HPDE6-E6E7 (cell line): ENCODE results near the gene ANO2.
"Not testable (repeated sequence)": the region's sequence is repeated elsewhere in the genome, so short reads cannot be mapped to it uniquely, and the experiment has no call there.

Experiments used
- DNase-seq: peaks from one replicate; pipeline ENCODE4 v3.0.0; 2011; ENCODE audit warnings: missing footprints; ENCODE audit errors: extremely low spot score

ANO2 gene

GRCh38 chr12:5887819-5888218 lies 57.2 kb downstream of the ANO2 start:
- DNase-seq: not testable (repeated sequence)

- DNase-seq: no peak
Measured at GRCh38 chr12:5884866-5885265, 60.2 kb downstream of the ANO2 start.

- no peak for DNase-seq
Measured at GRCh38 chr12:5884285-5884684, 60.8 kb downstream of the ANO2 start.

GRCh38 chr12:5882511-5883190 lies 62.4 kb downstream of the ANO2 start:
- DNase-seq: no peak

DNA sequence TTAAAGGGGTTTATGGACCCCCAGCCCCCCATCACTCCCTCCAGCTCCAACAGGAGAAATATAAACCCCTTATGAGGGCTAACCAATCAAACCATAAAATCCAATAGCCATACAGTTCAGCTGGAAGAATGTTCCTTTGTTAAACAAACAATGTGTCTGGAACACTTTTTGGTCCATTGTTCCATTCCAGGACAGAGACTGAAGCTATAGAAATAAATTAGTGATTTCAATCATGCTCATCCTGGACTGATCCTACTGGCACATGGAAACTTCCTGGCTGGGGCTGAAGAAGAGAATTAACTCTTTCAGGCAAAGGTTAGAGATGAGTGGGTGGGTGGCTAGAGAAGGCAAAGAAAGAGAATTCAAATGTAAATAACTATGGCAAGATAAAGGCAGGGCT lies 63.4 kb downstream of the ANO2 start:
- DNase-seq: no peak

DNA sequence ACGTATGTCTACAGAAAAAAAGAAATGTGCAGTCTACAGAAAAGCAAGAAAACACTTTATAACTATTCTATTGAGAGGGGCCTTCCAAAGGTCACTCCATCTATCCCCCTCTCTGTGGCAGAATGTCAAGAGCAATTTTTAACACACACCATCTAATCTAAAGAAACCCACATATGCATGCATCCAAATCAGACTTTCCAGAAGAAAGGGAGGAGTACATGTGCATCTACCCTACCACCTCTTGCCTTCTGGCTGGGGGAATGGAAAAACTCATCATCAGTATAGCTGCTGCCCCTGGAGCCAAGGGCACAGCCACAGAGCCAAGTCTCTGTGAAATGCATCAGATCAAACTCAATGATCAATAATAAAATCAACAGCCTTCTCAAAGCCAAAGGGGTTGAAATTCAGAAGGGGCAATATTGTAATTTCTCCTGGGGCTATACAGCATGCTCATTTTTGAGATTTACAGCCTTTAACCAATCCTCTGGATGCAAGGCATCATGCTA lies 63.9 kb downstream of the ANO2 start:
- no peak for DNase-seq

DNA sequence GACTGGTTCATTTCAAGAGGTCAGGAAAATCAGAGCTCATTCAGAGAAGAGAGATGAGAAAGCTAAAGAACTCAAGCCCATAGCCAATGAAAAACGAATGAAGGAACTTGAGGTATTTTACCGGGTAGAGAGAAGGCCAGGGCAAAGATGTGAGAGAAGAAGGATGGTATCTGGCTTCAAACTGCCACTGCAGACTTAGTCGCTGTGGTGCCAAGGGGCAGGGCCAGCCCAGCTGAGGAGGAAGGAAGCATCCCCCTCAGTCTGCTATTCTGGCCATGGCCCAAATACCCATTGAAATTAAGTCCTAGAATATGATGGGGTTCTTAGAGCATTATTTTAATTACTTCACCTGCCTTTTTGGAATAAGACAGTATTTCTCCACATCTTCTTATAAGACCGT lies 69.2 kb downstream of the ANO2 start:
- no peak for DNase-seq

GRCh38 chr12:5874514-5874913 lies 70.5 kb downstream of the ANO2 start:
- no peak for DNase-seq

GRCh38 chr12:5873281-5873919 lies 71.7 kb downstream of the ANO2 start:
- no peak for DNase-seq

- DNase-seq: no peak
Measured at GRCh38 chr12:5872745-5873144, 72.3 kb downstream of the ANO2 start.

DNA sequence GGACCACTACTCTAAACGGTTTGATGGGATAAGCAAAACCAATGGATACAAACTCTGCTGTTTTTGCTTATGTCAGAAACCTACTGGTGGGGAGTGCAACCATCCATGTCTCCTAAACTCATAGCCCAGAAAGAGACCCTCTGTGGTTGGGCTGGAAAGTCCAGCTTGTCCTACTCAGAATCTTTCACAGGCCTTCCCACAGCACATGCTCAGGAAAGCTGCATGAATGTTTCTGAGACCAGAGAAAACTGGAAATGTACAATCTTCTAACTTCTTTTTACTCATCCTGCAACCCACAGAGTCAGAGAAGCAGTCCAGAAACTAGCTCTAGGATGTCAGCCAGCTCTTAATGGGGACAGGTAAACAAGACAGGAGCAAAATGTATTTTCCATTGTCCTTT lies 73.3 kb downstream of the ANO2 start:
- no peak for DNase-seq

DNA sequence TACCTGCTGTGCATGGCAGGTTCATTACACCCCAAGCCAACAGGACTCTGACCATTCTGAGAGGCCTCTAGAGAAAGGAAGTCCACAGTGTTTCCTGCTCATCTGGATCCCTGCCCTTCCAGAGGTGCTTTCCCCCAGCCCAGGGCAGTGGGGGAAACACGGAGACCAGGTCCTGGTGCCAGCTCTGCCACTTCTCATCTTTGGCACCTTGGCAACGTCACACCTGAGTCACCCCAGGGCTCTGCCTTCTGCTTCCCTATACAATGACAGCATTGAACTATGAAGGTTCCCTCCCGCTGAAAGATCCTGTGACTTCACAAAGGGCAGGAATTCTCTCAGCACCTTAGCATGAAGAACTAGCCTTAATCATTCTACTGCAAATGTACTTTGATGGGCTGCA lies 74.9 kb downstream of the ANO2 start:
- DNase-seq: no peak

- no peak for DNase-seq
Measured at GRCh38 chr12:5868625-5869295, 76.3 kb downstream of the ANO2 start.

DNA sequence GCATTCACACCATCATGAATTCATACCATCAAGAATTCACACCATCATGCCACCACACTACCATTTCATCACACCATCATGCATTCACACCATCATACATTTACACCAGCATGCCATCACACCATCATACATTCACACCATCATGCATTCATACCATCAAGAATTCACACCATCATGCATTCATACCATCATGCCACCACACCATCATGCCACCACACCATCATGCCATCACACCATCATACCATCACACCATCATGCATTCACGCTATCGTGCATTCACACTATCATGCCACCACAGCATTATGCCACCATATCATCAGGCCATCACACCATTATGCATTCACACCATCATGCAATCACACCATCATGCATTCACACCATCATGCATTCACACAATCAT lies 79.7 kb downstream of the ANO2 start:
- no peak for DNase-seq

DNA sequence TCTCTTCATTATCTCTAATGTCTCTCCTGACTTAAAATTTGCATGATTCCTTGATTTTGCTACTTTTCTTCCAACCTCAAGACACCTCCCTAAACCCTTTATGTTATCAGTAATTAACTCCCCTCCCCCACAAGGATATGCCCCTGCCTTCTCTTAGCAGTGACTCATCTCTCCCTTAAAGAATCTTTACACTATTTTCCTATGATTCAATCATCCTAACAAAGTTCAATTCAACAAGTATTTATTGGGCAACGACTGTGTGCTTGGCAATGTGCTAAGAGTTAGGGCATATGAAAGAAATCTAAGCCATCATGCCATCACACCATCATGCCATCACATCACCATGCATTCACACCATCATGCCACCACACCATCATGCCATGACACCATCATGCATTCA lies 80.1 kb downstream of the ANO2 start:
- no peak for DNase-seq

- DNase-seq: no peak
Measured at GRCh38 chr12:5864301-5864700, 80.8 kb downstream of the ANO2 start.

DNA sequence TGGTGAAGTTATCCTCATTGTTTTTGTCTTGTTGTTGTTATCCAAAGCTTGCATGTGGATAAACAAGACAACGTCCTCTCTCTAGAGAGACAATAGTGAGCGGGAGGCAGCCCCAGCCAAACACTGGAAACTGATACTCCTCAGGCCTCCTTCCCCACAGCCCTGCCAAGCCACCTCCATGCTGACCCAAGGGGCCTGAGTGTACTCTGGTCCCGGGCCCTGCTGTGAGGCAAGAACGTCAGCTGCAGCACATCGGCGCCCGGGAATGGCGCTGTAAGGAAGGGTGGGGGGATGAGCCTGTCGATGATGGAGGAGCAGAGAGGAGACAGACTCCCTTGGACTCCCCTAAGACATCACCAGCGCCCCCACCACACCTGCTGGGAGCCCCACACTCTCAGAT lies 83.6 kb downstream of the ANO2 start:
- no peak for DNase-seq

GRCh38 chr12:5856692-5857091 lies 88.4 kb downstream of the ANO2 start:
- no peak for DNase-seq

- DNase-seq: no peak
Measured at GRCh38 chr12:5846950-5847349, 98.1 kb downstream of the ANO2 start.

DNA sequence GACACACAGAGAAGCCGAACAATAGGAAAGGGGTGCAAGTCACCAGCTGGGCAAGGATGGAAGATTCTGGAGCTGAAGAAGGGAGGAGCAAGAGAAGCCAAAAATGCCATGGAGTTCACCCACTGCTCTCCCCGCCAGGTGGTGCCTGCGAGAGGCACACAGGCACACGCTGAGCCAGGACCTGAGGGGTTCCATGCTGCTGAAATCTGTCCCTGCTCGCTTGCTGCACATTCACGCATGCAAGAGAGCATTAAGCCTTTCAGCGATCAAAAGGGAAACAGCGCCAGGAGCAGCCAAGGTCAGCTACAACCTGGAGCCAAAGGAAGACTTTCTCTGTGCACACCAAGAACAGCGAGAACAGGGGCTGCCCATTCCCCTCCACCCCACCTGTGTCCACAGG lies 104.1 kb downstream of the ANO2 start:
- DNase-seq: no peak

DNA sequence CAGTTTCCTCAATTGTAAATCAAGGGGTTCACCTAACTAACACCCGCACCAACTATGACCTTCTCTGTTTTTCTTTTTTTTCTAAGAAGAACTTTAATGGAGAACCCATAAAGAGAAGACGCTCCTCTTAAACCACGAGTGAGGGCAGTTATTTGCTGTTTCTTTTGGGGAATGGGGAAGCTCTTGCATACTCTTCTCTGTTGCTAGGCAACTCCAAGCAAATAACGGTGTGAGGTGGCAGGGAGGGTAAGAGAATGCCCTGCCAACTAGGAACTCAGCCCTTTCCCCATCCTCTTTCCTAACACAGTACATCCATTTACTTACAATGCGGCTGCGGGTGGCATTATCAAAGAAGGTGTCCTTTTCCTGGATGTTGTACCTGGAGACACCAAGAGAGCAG lies 114.9 kb downstream of the ANO2 start:
- no peak for DNase-seq

GRCh38 chr12:5827591-5827990 lies 117.5 kb downstream of the ANO2 start:
- DNase-seq: no peak

- DNase-seq: not testable (repeated sequence)
Measured at GRCh38 chr12:5825761-5826160, 119.3 kb downstream of the ANO2 start.
